ENCODE results near the gene GAL3ST3.

GRCh38 chr11:66077927-66078326, 29.0 kb upstream of the GAL3ST3 start:
- TF ChIP-seq CTCF (IDR thresholded peaks at IDR 0.05 in 2 of 3, conservative IDR thresholded peaks at IDR 0.05 in 1 of 3; ENCODE audit: control insufficient read depth in 2 of 3, extremely low read depth in 1 of 3, insufficient read depth in 1 of 3, low read depth in 3 of 3, low read length in 3 of 3) (no peak), RAD21 (IDR thresholded peaks at IDR 0.05; ENCODE audit: insufficient read depth, low read depth, low read length) (no peak), EZH2 (IDR thresholded peaks at IDR 0.05; ENCODE audit: borderline replicate concordance, control insufficient read depth, low read depth, low read length) (no peak), SIN3A (IDR thresholded peaks at IDR 0.05; ENCODE audit: low read depth, low read length) (no peak), SMAD1 (IDR thresholded peaks at IDR 0.05; ENCODE audit: low read depth, partially characterized antibody) (no peak), SUZ12 (IDR thresholded peaks at IDR 0.05; ENCODE audit: unreplicated experiment) (no peak), PBX3 (IDR thresholded peaks at IDR 0.05; ENCODE audit: insufficient replicate concordance, low read depth, low read length) (no peak), REST (IDR thresholded peaks at IDR 0.05; ENCODE audit: low read depth, low read length) (no peak), YBX1 (IDR thresholded peaks at IDR 0.05) (no peak), YY1 (IDR thresholded peaks at IDR 0.05; ENCODE audit: low read depth, low read length) (no peak), ASH2L (IDR thresholded peaks at IDR 0.05; ENCODE audit: borderline replicate concordance, low read depth) (no peak)
